Glutamatergic neuron (in vitro differentiated cells): ENCODE data around the gene VSTM2B. TPM values are rescaled to one million over a fixed set of nuclear protein-coding genes. Genes with fewer than 3 reads are reported as not detected.

Experiments used
- DNase-seq: peaks from one replicate; pipeline ENCODE4 v3.0.0; 2022
- H3K27ac Mint-ChIP-seq: one replicate; pipeline ENCODE4 v1.8.0; 2020; ENCODE audit warnings: mild to moderate bottlenecking, mixed read lengths, inconsistent platforms; ENCODE audit not compliant: unreplicated experiment
- H3K27me3 Mint-ChIP-seq: one replicate; pipeline ENCODE4 v1.8.0; 2020; ENCODE audit warnings: mild to moderate bottlenecking, moderate library complexity, mixed read lengths, inconsistent platforms; ENCODE audit not compliant: unreplicated experiment
- H3K36me3 Mint-ChIP-seq: one replicate; pipeline ENCODE4 v1.8.0; 2020; ENCODE audit warnings: mild to moderate bottlenecking, mixed read lengths, inconsistent platforms; ENCODE audit not compliant: unreplicated experiment
- H3K4me1 Mint-ChIP-seq: one replicate; pipeline ENCODE4 v1.8.0; 2020; ENCODE audit warnings: mild to moderate bottlenecking, low read depth, mixed read lengths, inconsistent platforms; ENCODE audit not compliant: unreplicated experiment
- H3K4me3 Mint-ChIP-seq: one replicate; pipeline ENCODE4 v1.8.0; 2020; ENCODE audit warnings: mild to moderate bottlenecking, mixed read lengths, inconsistent platforms; ENCODE audit not compliant: unreplicated experiment
- H3K9me3 Mint-ChIP-seq: one replicate; pipeline ENCODE4 v1.8.0; 2020; ENCODE audit warnings: mild to moderate bottlenecking, moderate library complexity, mixed read lengths, inconsistent platforms; ENCODE audit not compliant: unreplicated experiment
- CTCF ChIP-seq: fragments of 200-600 bp; sonication (generic); IDR thresholded peaks from one replicate; pipeline ENCODE4 v1.5.0; 2021; ENCODE audit not compliant: partially characterized antibody, unreplicated experiment
- total RNA-seq: library from RNA; stranded (reverse); fragmentation: NEBNext Ultra II Directional; extraction: Animal tissue kit (Norgen Biotek cat#: 25700); gene quantifications from one replicate; pipeline ENCODE4 v1.2.1, GENCODE V29; 2021; ENCODE audit not compliant: unreplicated experiment

The VSTM2B gene
- total RNA-seq, 1 donor from 2014 or later, result 16.6 TPM

- Mint-ChIP-seq H3K4me1 (peaks cover 8% of the 10 kb centered on the region), H3K27me3 (peaks cover 4% of the 10 kb centered on the region), H3K4me3 (no peak overlapping the region), H3K9me3 (peaks cover 7% of the 10 kb centered on the region), H3K36me3 (no peaks in the 10 kb centered on the region), H3K27ac (no peak overlapping the region)
- TF ChIP-seq CTCF, result no peak
- DNase-seq, result no peak
Observed at GRCh38 chr19:29568036-29569025, 42.5 kb downstream of the VSTM2B start.

DNA sequence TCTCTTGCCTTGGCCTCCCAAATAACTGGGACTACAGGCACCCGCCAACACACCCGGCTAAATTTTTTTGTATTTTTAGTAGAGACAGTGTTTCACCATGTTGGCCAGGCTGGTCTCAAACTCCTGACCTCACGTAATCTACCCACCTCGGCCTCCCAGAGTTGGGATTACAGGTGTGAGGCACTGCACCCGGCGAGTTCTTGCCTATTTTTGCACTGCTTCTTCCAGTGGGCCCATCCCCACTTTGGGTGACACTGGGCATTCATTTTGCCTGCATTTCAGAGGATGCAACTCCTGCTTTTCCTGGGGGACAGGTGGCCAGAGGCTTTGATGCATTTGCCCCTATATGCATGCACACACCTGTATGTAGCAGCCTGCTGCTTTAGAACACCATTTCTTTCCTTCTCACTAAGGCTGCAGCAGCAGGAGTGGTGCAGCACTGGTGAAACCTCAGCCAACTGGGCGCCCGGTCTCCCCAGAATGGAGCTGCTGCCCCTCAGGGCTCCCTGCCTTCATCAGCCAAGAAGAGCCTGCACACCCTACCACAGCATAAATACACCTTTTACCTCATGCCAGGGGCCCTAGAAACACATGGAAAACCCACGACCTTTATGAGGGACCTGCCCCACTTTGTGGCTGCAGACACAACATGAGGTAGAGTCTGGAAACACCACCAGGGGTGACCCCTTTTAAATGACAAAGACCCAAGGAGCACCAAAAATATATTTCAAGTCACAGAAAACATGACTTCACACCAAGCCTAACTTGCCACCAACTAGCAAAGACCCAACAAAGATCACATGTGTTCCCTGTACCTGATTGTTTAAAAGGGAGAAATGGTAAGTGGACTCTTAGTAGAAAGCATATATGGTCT lies 43.5 kb downstream of the VSTM2B start:
- no peak overlapping the region for H3K27ac Mint-ChIP-seq
- no peak for DNase-seq
- H3K27me3 Mint-ChIP-seq, result peaks cover 2% of the 10 kb centered on the region
- H3K9me3 Mint-ChIP-seq, result peaks cover 5% of the 10 kb centered on the region
- no peak for TF ChIP-seq CTCF
- H3K4me1 Mint-ChIP-seq, result peaks cover 12% of the 10 kb centered on the region
- H3K36me3 Mint-ChIP-seq, result no peaks in the 10 kb centered on the region
- H3K4me3 Mint-ChIP-seq, result no peak overlapping the region

GRCh38 chr19:29571181-29571580 lies 45.4 kb downstream of the VSTM2B start:
- Mint-ChIP-seq H3K27me3 (no peaks in the 10 kb centered on the region), H3K9me3 (no peaks in the 10 kb centered on the region), H3K4me3 (no peak overlapping the region)

GRCh38 chr19:29573486-29573885 lies 47.7 kb downstream of the VSTM2B start:
- no peak for TF ChIP-seq CTCF
- Mint-ChIP-seq H3K27me3 (peaks cover 3% of the 10 kb centered on the region), H3K4me3 (no peak overlapping the region), H3K4me1 (peaks cover 18% of the 10 kb centered on the region), H3K9me3 (no peaks in the 10 kb centered on the region), H3K27ac (no peak overlapping the region), H3K36me3 (no peaks in the 10 kb centered on the region)
- DNase-seq, result no peak

More at GRCh38 chr19:29571181-29571580, 45.4 kb downstream of the VSTM2B start:
- Mint-ChIP-seq H3K36me3 (no peaks in the 10 kb centered on the region), H3K27ac (no peak overlapping the region), H3K4me1 (peaks cover 11% of the 10 kb centered on the region)
- TF ChIP-seq CTCF, result no peak
- no peak for DNase-seq
